K562 (cell line): ENCODE results near the gene AHSA1. TPM values are rescaled to one million over a fixed set of nuclear protein-coding genes. Genes with fewer than 3 reads are reported as not detected.
A peak's percentile ranks its signal among the peaks of the same experiment; 100 is the strongest.

Experiments used
- ATAC-seq: fragments of 200-7000 bp; cut with Tn5 transposase; 3 replicates; pipeline ENCODE4 v1.9.1; 2020; ENCODE audit warnings: moderate library complexity
- BruUV-seq: library from RNA; stranded (reverse); fragments of 400-500 nt; replicated peaks from 2 replicates; lab custom pipeline; 2021; lab: Mats Ljungman, UMichigan
- CTCF ChIA-PET: fragments of 300-600 bp; formaldehyde crosslinking; extraction: SDS; loops from one replicate; lab custom pipeline; 2021; ENCODE audit warnings: low intra/inter-chr PET ratio; lab: Yijun Ruan, JAX
- POLR2A ChIA-PET: fragments of 300-600, 350-650 bp; sonication (Branson Sonifier 250); formaldehyde crosslinking; extraction: SDS; loops from one replicate; lab custom pipeline; 2021; ENCODE audit warnings: antibody characterized with exemption, inconsistent platforms; lab: Yijun Ruan, JAX
- DNase-seq, 4 experiments: peaks; one replicate each; pipeline versions ENCODE4 v3.0.0 to v3.0.0-alpha.2; 2011 to 2018; ENCODE audit warnings: low spot score in 3 of 4, mixed read lengths in 3 of 4; ENCODE audit errors: extremely low read depth in 1 of 4
- FAIRE-seq: peaks from 2 replicates; lab custom pipeline; 2011; peaks lifted over from hg19 to GRCh38; lab: Jason Lieb, UNC
- H2AFZ ChIP-seq: 2 replicates; pipeline ENCODE4 v1.6.0; 2011; ENCODE audit warnings: low read depth, low read length, control low read depth, inconsistent platforms
- H3K27ac ChIP-seq: fragments of 200-600 bp; 3 replicates; pipeline ENCODE4 v1.8.0; 2011; ENCODE audit warnings: low read depth, mild to moderate bottlenecking, control low read depth, inconsistent platforms, low read length, moderate library complexity, mixed read lengths; ENCODE audit errors: extremely low read depth
- H3K27me3 ChIP-seq, 2 experiments: fragments of 300-600 bp in 1 of 2; 2 replicates in 1 of 2; 3 replicates in 1 of 2; pipeline versions ENCODE4 v1.6.0 to v1.8.0; 2011; ENCODE audit warnings: inconsistent platforms in 2 of 2, low read length in 2 of 2, mild to moderate bottlenecking in 1 of 2, mixed read lengths in 1 of 2, moderate library complexity in 1 of 2; ENCODE audit not compliant: control insufficient read depth in 2 of 2, insufficient read depth in 2 of 2
- H3K36me3 ChIP-seq: fragments of 300-600 bp; 3 replicates; pipeline ENCODE4 v1.8.0; 2011; ENCODE audit warnings: mild to moderate bottlenecking, low read length, inconsistent platforms; ENCODE audit not compliant: control insufficient read depth, insufficient read depth
- H3K4me1 ChIP-seq, 2 experiments: fragments of 200-600 bp in 1 of 2; replicated peaks in 1 of 2; 2 replicates in 1 of 2; 3 replicates in 1 of 2; pipeline versions ENCODE4 v1.5.1 to v1.8.0; 2011; ENCODE audit warnings: inconsistent platforms in 2 of 2, low read length in 2 of 2, mild to moderate bottlenecking in 1 of 2, mixed read lengths in 1 of 2, moderate library complexity in 1 of 2; ENCODE audit not compliant: control insufficient read depth in 2 of 2, insufficient read depth in 2 of 2
- H3K4me2 ChIP-seq: 2 replicates; pipeline ENCODE4 v1.6.1; 2011; ENCODE audit warnings: low read length, control low read depth, inconsistent platforms, mixed read lengths; ENCODE audit not compliant: insufficient read depth
- H3K4me3 ChIP-seq: fragments of 200-600 bp; sonication (generic), shearing (Covaris generic); 2 replicates; pipeline ENCODE4 v1.5.1; 2016; ENCODE audit warnings: control low read depth, inconsistent platforms
- H3K79me2 ChIP-seq: fragments of 200-600 bp; 3 replicates; pipeline ENCODE4 v1.8.0; 2011; ENCODE audit warnings: low read length, inconsistent platforms; ENCODE audit not compliant: control insufficient read depth, insufficient read depth
- H3K9ac ChIP-seq, 2 experiments: 2 replicates each; pipeline versions ENCODE4 v1.6.0 to v1.6.1; 2011; ENCODE audit warnings: low read depth in 2 of 2, low read length in 2 of 2, control low read depth in 1 of 2, inconsistent platforms in 1 of 2, mild to moderate bottlenecking in 1 of 2, mixed read lengths in 1 of 2; ENCODE audit not compliant: insufficient read depth in 1 of 2
- H3K9me1 ChIP-seq: one replicate; pipeline ENCODE4 v1.6.0; 2011; ENCODE audit warnings: inconsistent platforms, mild to moderate bottlenecking, low read length, moderate library complexity; ENCODE audit not compliant: control insufficient read depth, insufficient read depth
- H3K9me3 ChIP-seq: replicated peaks from 2 replicates; pipeline ENCODE4 v1.5.1; 2011; ENCODE audit warnings: low read depth, low read length, inconsistent platforms; ENCODE audit not compliant: control insufficient read depth, insufficient read depth
- H4K20me1 ChIP-seq: replicated peaks from 2 replicates; pipeline ENCODE4 v1.6.1; 2011; ENCODE audit warnings: low read length, inconsistent platforms, mixed read lengths; ENCODE audit not compliant: control insufficient read depth, insufficient read depth
- ARID3B ChIP-seq: fragments of 250-450 bp; sonication (Bioruptor Pico); IDR thresholded peaks from 2 replicates; pipeline ENCODE4 v1.4.0; 2020; ENCODE audit warnings: borderline replicate concordance
- FOXO4 ChIP-seq: fragments of 450-650 bp; formaldehyde crosslinking; IDR thresholded peaks from 2 replicates; pipeline ENCODE4 v1.4.0; 2020; ENCODE audit warnings: mild to moderate bottlenecking, moderate library complexity
- HOMEZ ChIP-seq: fragments of 250-450 bp; sonication (Bioruptor Pico); IDR thresholded peaks from 2 replicates; pipeline ENCODE4 v1.4.0; 2020; ENCODE audit warnings: mild to moderate bottlenecking, moderate library complexity
- HOXB6 ChIP-seq: fragments of 250-450 bp; sonication (Bioruptor Pico); IDR thresholded peaks from 2 replicates; pipeline ENCODE4 v1.5.1; 2022; ENCODE audit warnings: mild to moderate bottlenecking, borderline replicate concordance
- NCOA6 ChIP-seq: fragments of 450-650 bp; IDR thresholded peaks from 2 replicates; pipeline ENCODE4 v1.6.1; 2017; ENCODE audit warnings: mild to moderate bottlenecking
- POLR2AphosphoS5 ChIP-seq: IDR thresholded peaks from 2 replicates; pipeline ENCODE4 v1.6.1; 2011; ENCODE audit warnings: mild to moderate bottlenecking, low read depth, low read length, moderate library complexity; ENCODE audit not compliant: control insufficient read depth, insufficient read depth
- TEAD2 ChIP-seq: fragments of 450-650 bp; IDR thresholded peaks from 2 replicates; pipeline ENCODE4 v1.6.1; 2016; ENCODE audit warnings: missing genetic modification characterization, control low read depth, missing compliant biosample characterization
- THAP12 ChIP-seq: fragments of 250-450 bp; sonication (Bioruptor Pico); IDR thresholded peaks from 2 replicates; pipeline ENCODE4 v1.9.0; 2021; ENCODE audit warnings: mild to moderate bottlenecking, inconsistent platforms
- ZFP1 ChIP-seq: fragments of 450-650 bp; formaldehyde crosslinking; IDR thresholded peaks from 2 replicates; pipeline ENCODE4 v1.4.0; 2020; ENCODE audit warnings: mild to moderate bottlenecking, mixed read lengths
- ZNF197 ChIP-seq: fragments of 200-800 bp; sonication (Bioruptor generic); IDR thresholded peaks from 2 replicates; pipeline ENCODE4 v1.6.1; 2016; ENCODE audit warnings: low read depth, missing genetic modification characterization, missing compliant biosample characterization
- ZNF507 ChIP-seq: conservative IDR thresholded peaks from 2 replicates; pipeline ENCODE4 v1.6.1; 2017; ENCODE audit warnings: missing genetic modification characterization, missing compliant biosample characterization
- WGBS: fragments of 100-300 bp; shearing (Covaris generic); methylation state at CpG from one replicate; pipeline ENCODE4 v1.1.6; 2016; ENCODE audit warnings: low coverage, mixed read lengths; ENCODE audit not compliant: insufficient coverage; ENCODE audit errors: missing lambda C conversion rate; 5-methylcytosine and 5-hydroxymethylcytosine counted together
- in situ Hi-C: fragments of 300-500 bp; cut with MboI; formaldehyde crosslinking; loops from 4 replicates; pipeline ENCODE4 v1.15.0; 2018; ENCODE audit warnings: inconsistent platforms, mixed read lengths
- intact Hi-C: fragments of 100-400 bp; cut with micrococcal nuclease; formaldehyde crosslinking; loops from 2 replicates; pipeline ENCODE4 v1.14.2; 2022
- polyA plus RNA-seq, 8 experiments: library from polyadenylated mRNA; depleted of rRNA in 4 of 8; stranded (reverse) in 5 of 8; unstranded in 3 of 8; fragments of >200 nt; fragmentation: Nextera tagmentation in 2 of 8; fragmentation: Illumina TruSeq in 1 of 8; extraction: Ambion mirVana in 2 of 8; extraction: Trizol in 1 of 8; gene quantifications; 2 replicates each; pipeline versions ENCODE4 v1.2.1 to v1.2.3, GENCODE V29; 2011 to 2014; ENCODE audit warnings: inconsistent platforms in 1 of 8, missing spikeins in 1 of 8
- total RNA-seq, 7 experiments: library from RNA; depleted of rRNA in 6 of 7; stranded (reverse); fragments of >200 nt in 6 of 7; fragmentation: Illumina TruSeq in 2 of 7; extraction: Trizol in 2 of 7; gene quantifications; 2 replicates each; pipeline versions ENCODE4 v1.2.1 to v1.2.3, GENCODE V29; 2011 to 2021; ENCODE audit warnings: low replicate concordance in 1 of 7

Gene AHSA1
- total and polyA plus RNA-seq, 9 of the 15 experiments (the other 6 are each of a cell fraction or from before 2014, with no cell fraction given) = 41.4 to 317 (median 184) TPM

- DNase-seq = no peak
- no peak overlapping the region for H2AFZ ChIP-seq
- no peak overlapping the region for H3K9ac ChIP-seq
- ATAC-seq = no peak
- H3K4me3 ChIP-seq = no peak overlapping the region
- peaks cover 0 to 19% of the 10 kb centered on the region in 2 experiments; a peak in 3 of 5 replicates for H3K4me1 ChIP-seq
- H4K20me1 ChIP-seq = no peaks in the 10 kb centered on the region; the same call in 1 of the 2 replicates
- no peak overlapping the region for H3K4me2 ChIP-seq
- ChIA-PET CTCF (no interaction called here), POLR2A (no interaction called here)
- no peaks in the 10 kb centered on the region for H3K9me3 ChIP-seq
- FAIRE-seq = peak; percentile 40
- TF ChIP-seq HOXB6 (CRISPR knock-in tag) = no peak
- no peak for TF ChIP-seq THAP12 (CRISPR knock-in tag)
- TF ChIP-seq NCOA6 = no peak
- TF ChIP-seq TEAD2 (tag) = no peak
- no peak for TF ChIP-seq FOXO4 (CRISPR knock-in tag)
- no peak for TF ChIP-seq ZNF507
- TF ChIP-seq POLR2AphosphoS5 = no peak
- TF ChIP-seq ZFP1 = no peak
- TF ChIP-seq ZNF197 (CRISPR knock-in tag) = no peak
- TF ChIP-seq ARID3B (CRISPR knock-in tag) = no peak
- TF ChIP-seq HOMEZ (CRISPR knock-in tag) = no peak
- H3K9me1 ChIP-seq = no peaks in the 10 kb centered on the region
- BruUV-seq = no TSS peak
- H3K79me2 ChIP-seq = no peaks in the 10 kb centered on the region
- no peak overlapping the region for H3K27ac ChIP-seq
- 31% methylated on average over 11 of the region's 11 CpGs for WGBS
- in situ Hi-C loops = no loop called here
- intact Hi-C loops = no loop called here
- H3K36me3 ChIP-seq = no peaks in the 10 kb centered on the region
- H3K27me3 ChIP-seq = peaks cover 6 to 21% of the 10 kb centered on the region in 2 experiments; a peak in 3 of 5 replicates
These were observed 44.4 kb downstream of the AHSA1 start for GRCh38 chr14:77502109-77502782.
